Stomach (tissue), 4 donors: ENCODE measurements around the gene EIF4A3.

Source experiments
- EP300 ChIP-seq: sonication (generic); formaldehyde crosslinking; IDR thresholded peaks from one replicate; pipeline ENCODE4 v1.6.1; 2017; ENCODE audit warnings: antibody characterized with exemption
- POLR2A ChIP-seq, 4 donors: fragments of 450-650 bp; IDR thresholded peaks; one replicate each; pipeline ENCODE4 v1.6.1; 2016; ENCODE audit warnings: antibody characterized with exemption in 4 of 4, control low read depth in 2 of 4, mild to moderate bottlenecking in 1 of 4, moderate library complexity in 1 of 4
- POLR2AphosphoS5 ChIP-seq, 3 donors: sonication (generic); formaldehyde crosslinking; IDR thresholded peaks; one replicate each; pipeline ENCODE4 v1.6.1; 2016; ENCODE audit warnings: antibody characterized with exemption in 3 of 3
- TF ChIP-seq, protein P1 (sequence below), 7 experiments: fragments of 450-650 bp in 4 of 7; fragments of 200-600 bp in 3 of 7; sonication (generic) in 3 of 7; IDR thresholded peaks; one replicate each; pipeline ENCODE4 v1.5.1; 2016 to 2019; ENCODE audit warnings: antibody characterized with exemption in 7 of 7, control low read depth in 2 of 7, mild to moderate bottlenecking in 1 of 7

DNA sequence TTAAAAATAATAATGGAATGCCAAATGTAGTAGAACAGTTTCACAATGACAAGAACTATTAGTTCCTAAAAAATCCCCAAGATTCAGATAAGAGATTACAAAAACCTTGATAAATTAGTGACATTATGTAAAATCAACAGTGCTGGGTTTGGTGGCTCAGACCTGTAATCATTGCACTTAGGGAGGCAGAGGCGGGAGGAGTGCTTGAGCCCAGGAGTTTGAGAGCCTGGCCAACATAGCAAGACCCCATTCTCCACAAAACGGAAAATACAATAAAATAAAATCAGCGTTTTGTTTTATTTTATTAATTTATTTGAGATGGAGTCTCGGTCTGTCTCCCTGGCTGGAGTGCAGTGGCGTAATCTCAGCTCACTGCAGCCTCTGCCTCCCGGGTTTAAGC, 27.0 kb upstream of the EIF4A3 start:
- TF ChIP-seq, protein P1, sequence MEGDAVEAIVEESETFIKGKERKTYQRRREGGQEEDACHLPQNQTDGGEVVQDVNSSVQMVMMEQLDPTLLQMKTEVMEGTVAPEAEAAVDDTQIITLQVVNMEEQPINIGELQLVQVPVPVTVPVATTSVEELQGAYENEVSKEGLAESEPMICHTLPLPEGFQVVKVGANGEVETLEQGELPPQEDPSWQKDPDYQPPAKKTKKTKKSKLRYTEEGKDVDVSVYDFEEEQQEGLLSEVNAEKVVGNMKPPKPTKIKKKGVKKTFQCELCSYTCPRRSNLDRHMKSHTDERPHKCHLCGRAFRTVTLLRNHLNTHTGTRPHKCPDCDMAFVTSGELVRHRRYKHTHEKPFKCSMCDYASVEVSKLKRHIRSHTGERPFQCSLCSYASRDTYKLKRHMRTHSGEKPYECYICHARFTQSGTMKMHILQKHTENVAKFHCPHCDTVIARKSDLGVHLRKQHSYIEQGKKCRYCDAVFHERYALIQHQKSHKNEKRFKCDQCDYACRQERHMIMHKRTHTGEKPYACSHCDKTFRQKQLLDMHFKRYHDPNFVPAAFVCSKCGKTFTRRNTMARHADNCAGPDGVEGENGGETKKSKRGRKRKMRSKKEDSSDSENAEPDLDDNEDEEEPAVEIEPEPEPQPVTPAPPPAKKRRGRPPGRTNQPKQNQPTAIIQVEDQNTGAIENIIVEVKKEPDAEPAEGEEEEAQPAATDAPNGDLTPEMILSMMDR (IDR thresholded peaks at IDR 0.05): no peak
- no peak for TF ChIP-seq POLR2A (IDR thresholded peaks at IDR 0.05)
- no peak for TF ChIP-seq POLR2AphosphoS5 (IDR thresholded peaks at IDR 0.05)
- TF ChIP-seq EP300: no peak
